ENCODE measurements around the gene ACBD6.

Gene ACBD6

GRCh38 chr1:180505732-180506335 lies 3.5 kb upstream of the ACBD6 start:
- TF ChIP-seq REST (IDR thresholded peaks at IDR 0.05; ENCODE audit: insufficient read depth in 1 of 2, low read depth in 2 of 2, low read length in 2 of 2) = no peak
- no peak for TF ChIP-seq SIN3A (IDR thresholded peaks at IDR 0.05; ENCODE audit: borderline replicate concordance, insufficient read depth, low read length)
- no peak for TF ChIP-seq FOXP2 (optimal IDR thresholded peaks at IDR 0.05; ENCODE audit: borderline replicate concordance, extremely low read depth, extremely low read length, insufficient read depth)
- no peak for TF ChIP-seq TAF1 (IDR thresholded peaks at IDR 0.05; ENCODE audit: borderline replicate concordance, insufficient read depth, low read length)
- TF ChIP-seq POLR2AphosphoS5 (IDR thresholded peaks at IDR 0.05; ENCODE audit: low read depth, low read length) = no peak

GRCh38 chr1:180504186-180504585 lies 1.8 kb upstream of the ACBD6 start:
- no peak for TF ChIP-seq FOXP2 (optimal IDR thresholded peaks at IDR 0.05; ENCODE audit: borderline replicate concordance, extremely low read depth, extremely low read length, insufficient read depth)

DNA sequence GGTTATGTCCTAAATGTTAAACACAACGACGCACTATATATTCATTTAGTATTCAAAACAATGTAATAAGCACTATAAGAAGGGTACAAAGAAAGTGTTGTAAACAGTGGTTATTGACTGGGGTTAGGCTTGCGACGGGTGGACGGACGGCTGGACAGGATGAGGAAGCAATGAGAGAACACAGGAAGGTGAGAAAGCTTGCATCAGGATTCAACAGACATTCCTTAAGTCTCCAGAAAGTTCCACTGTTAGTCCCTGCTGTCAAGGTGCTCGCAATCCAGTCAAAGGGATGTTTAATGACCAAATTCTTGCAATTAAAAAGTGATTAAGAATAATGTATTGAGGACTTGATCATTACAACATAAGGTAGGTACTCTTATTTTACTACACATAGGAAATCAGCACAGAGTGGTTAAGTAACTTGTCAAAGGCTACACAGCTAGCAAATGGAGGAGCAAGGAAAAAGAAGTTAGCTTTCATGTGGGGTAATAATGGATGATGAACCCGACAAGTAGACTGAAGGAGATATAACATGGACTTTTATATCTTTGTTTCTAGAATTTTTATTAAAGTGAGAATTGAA lies 994 bp upstream of the ACBD6 start:
- TF ChIP-seq TAF1 (IDR thresholded peaks at IDR 0.05; ENCODE audit: borderline replicate concordance, insufficient read depth, low read length) (no peak), POLR2AphosphoS5 (IDR thresholded peaks at IDR 0.05; ENCODE audit: low read depth, low read length) (no peak), SIN3A (IDR thresholded peaks at IDR 0.05; ENCODE audit: borderline replicate concordance, insufficient read depth, low read length) (no peak), FOXP2 (optimal IDR thresholded peaks at IDR 0.05; ENCODE audit: borderline replicate concordance, extremely low read depth, extremely low read length, insufficient read depth) (no peak), REST (IDR thresholded peaks at IDR 0.05; ENCODE audit: insufficient read depth in 1 of 2, low read depth in 2 of 2, low read length in 2 of 2) (no peak)

- TF ChIP-seq POLR2AphosphoS5 (IDR thresholded peaks at IDR 0.05; ENCODE audit: low read depth, low read length) = no peak
- TF ChIP-seq FOXP2 (optimal IDR thresholded peaks at IDR 0.05; ENCODE audit: borderline replicate concordance, extremely low read depth, extremely low read length, insufficient read depth) = no peak
- no peak for TF ChIP-seq REST (IDR thresholded peaks at IDR 0.05; ENCODE audit: insufficient read depth in 1 of 2, low read depth in 2 of 2, low read length in 2 of 2)
- TF ChIP-seq SIN3A (IDR thresholded peaks at IDR 0.05; ENCODE audit: borderline replicate concordance, insufficient read depth, low read length) = no peak
- TF ChIP-seq TAF1 (IDR thresholded peaks at IDR 0.05; ENCODE audit: borderline replicate concordance, insufficient read depth, low read length) = no peak
Observed at GRCh38 chr1:180501865-180502360, 464 bp downstream of the ACBD6 start.

DNA sequence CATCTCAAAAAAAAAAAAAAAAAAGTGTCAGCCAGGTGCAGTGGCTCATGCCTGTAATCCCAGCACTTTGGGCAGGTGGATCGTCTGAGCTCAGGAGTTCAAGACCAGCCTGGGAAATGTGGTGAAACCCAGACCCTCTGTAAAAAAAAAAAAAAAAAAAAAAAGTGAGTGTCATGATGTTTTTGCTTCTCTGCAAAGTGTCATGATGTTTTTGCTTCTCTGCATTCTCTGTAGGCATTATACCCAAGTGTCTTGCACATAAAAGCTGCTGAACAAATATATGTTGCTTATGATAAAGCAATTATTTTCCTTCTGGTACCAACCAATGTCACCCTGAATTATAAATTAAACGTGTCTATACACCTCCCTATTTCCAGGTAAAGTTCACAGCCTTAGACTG lies 1.7 kb downstream of the ACBD6 start:
- TF ChIP-seq SIN3A (IDR thresholded peaks at IDR 0.05; ENCODE audit: borderline replicate concordance, insufficient read depth, low read length) = no peak

- TF ChIP-seq REST (IDR thresholded peaks at IDR 0.05; ENCODE audit: insufficient read depth in 1 of 2, low read depth in 2 of 2, low read length in 2 of 2) (no peak), TAF1 (IDR thresholded peaks at IDR 0.05; ENCODE audit: borderline replicate concordance, insufficient read depth, low read length) (no peak), SIN3A (IDR thresholded peaks at IDR 0.05; ENCODE audit: borderline replicate concordance, insufficient read depth, low read length) (no peak), FOXP2 (optimal IDR thresholded peaks at IDR 0.05; ENCODE audit: borderline replicate concordance, extremely low read depth, extremely low read length, insufficient read depth) (no peak), POLR2AphosphoS5 (IDR thresholded peaks at IDR 0.05; ENCODE audit: low read depth, low read length) (no peak)
Observed at GRCh38 chr1:180498594-180498993, 3.8 kb downstream of the ACBD6 start.
